HAP-1 (cell line): Measurements from ENCODE around the gene SEC61A1.
A peak's percentile ranks its signal among the peaks of the same experiment; 100 is the strongest.

Experiments
- DNase-seq, 2 experiments: peaks; one replicate each; pipeline ENCODE4 v3.0.0-alpha.2; 2016 to 2020; ENCODE audit warnings: low spot score in 2 of 2
- H3K27me3 ChIP-seq: fragments of 250-450 bp; sonication (Bioruptor Pico); 2 replicates; pipeline ENCODE4 v1.5.1; 2020; ENCODE audit warnings: low read depth, mild to moderate bottlenecking, moderate library complexity
- H3K36me3 ChIP-seq: fragments of 250-450 bp; sonication (Bioruptor Pico); replicated peaks from 2 replicates; pipeline ENCODE4 v1.5.1; 2020; ENCODE audit warnings: mild to moderate bottlenecking
- H3K4me1 ChIP-seq: fragments of 250-450 bp; sonication (Bioruptor Pico); 2 replicates; pipeline ENCODE4 v1.5.1; 2020; ENCODE audit warnings: mild to moderate bottlenecking
- H3K4me3 ChIP-seq: fragments of 250-450 bp; sonication (Bioruptor Pico); 2 replicates; pipeline ENCODE4 v1.5.1; 2020; ENCODE audit warnings: mild to moderate bottlenecking, moderate library complexity
- H3K9me3 ChIP-seq: fragments of 250-450 bp; sonication (Bioruptor Pico); 2 replicates; pipeline ENCODE4 v1.5.1; 2020; ENCODE audit warnings: mild to moderate bottlenecking, moderate library complexity
- in situ Hi-C: fragments of 300-500 bp; cut with MboI; formaldehyde crosslinking; loops from 3 replicates; pipeline ENCODE4 v1.14.3; 2020; ENCODE audit warnings: low sequenced_read_pairs, inconsistent platforms, mixed read lengths

SEC61A1 gene

DNA sequence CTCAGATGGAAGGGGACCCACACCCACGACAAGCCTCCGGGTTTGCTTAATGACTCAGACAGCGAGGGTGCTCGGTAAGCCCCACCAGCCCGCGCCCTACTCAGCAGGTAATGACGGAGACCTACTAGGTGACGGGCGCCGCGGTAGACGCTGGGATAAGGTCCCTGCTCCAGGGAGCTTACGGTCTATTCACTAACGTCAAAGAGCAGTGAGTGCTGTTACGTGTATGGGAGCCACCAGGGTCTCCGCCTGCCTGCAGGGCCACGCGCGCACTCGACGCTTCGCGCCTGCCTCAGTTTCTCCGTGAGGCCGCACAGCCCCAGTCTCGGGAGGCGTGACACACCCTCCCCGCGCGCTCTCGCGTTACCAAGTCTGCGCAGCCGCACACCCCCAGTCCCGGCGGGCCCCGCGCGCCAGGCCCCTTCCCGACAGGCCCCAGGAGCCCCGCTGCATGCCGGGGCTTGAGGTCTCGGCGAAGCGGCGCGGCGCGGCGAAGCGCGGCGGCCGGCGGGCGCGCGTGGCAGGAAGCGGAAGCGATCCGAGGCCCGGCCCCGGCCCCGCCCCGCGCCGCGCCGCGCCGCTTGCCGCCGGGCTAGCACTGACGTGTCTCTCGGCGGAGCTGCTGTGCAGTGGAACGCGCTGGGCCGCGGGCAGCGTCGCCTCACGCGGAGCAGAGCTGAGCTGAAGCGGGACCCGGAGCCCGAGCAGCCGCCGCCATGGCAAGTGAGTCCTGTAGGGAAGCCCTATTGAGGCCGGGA lies at the start of gene SEC61A1:
Gene SEC61A1, plus strand, starts transcription at position 601 of the 758 bp plus-strand sequence. Its CDS starts 116 bp downstream, at position 717.
- DNase-seq = peak; percentile 81 to 94
- Histone ChIP-seq H3K36me3 (peaks cover 42% of the 10 kb centered on the region), H3K27me3 (no peaks in the 10 kb centered on the region; the same call in 1 of the 2 replicates), H3K9me3 (no peaks in the 10 kb centered on the region), H3K4me1 (peaks cover 18% of the 10 kb centered on the region), H3K4me3 (peak within 1 kb of the TSS; percentile 93)
- in situ Hi-C loops = no loop called here

DNA sequence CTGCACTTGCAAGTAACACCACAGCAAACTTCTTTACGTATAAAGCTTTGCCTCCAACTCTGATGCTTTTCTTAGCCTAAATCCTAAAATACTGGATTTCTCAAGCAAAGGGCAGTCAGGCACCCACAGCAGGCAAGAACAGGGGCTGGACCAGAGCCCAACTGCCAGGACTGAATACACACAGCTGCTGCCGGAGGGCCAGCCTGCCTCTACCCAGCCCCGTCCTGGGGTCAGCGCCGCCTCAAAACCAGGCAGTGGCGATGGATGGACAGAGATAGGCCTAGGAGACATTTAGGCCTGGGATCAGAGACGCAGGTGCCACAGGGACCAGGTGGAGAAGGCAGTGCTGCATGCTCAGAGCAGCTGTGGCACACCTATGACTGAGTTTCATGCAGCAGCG lies 47.6 kb upstream of the SEC61A1 start:
- Histone ChIP-seq H3K4me3 (no peak overlapping the region), H3K4me1 (no peaks in the 10 kb centered on the region), H3K27me3 (0 out of 2 replicates have a peak, but pooled peaks cover 5% of the 10 kb centered on the region), H3K9me3 (no peaks in the 10 kb centered on the region), H3K36me3 (no peaks in the 10 kb centered on the region)
- in situ Hi-C loops = no loop called here
- DNase-seq = no peak

DNA sequence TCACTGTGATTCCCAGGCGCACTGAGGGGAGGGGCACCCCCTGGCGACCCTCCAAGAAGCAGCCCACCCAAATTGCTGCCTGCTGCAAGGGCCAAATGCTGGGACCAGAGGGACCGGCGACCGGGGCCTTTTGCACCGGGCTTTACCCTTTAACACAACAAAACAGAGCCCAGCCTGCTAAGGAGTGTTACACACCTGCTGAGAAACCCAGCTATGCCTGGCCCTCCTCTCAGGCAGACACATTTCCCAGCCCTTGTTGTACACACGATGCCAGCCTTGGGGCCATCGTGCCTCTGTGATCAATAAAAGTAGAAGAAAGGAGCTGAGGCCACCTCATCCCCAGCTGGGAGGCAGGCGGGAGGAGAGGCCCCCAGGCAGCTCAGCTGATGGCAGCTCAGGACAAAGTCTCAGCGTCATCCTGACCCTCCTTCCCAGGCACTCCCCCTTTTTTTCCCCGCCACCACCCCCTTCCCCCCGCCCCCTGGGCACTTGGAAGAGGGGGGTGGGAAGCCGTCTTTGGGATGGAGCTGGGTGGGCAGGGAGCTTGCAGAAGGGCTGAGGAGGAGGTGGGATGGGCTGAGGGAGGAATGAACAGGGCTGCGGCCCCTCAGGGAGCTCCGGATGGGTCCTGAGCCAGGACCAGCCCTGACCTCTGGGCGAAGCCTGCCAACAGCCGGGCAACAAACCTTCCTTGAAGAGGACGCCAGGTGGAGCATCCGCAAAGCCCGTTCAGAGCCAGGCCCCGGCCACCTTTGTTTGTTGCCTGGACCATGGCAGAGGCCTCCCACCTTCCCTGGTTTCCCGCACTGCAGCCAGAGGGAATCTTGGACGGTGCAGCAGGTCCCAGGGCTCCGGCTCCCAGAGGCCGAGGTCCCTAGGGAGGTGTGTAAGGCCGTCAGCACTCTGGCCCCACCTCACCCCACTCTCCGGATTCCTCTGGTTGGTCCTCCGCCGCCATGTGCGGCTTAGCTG lies 45.9 kb upstream of the SEC61A1 start:
- DNase-seq = no peak
- Histone ChIP-seq H3K36me3 (no peaks in the 10 kb centered on the region), H3K27me3 (0 out of 2 replicates have a peak, but pooled peaks cover 5% of the 10 kb centered on the region), H3K9me3 (no peaks in the 10 kb centered on the region), H3K4me3 (no peak overlapping the region), H3K4me1 (no peaks in the 10 kb centered on the region)
- in situ Hi-C loops = no loop called here

DNA sequence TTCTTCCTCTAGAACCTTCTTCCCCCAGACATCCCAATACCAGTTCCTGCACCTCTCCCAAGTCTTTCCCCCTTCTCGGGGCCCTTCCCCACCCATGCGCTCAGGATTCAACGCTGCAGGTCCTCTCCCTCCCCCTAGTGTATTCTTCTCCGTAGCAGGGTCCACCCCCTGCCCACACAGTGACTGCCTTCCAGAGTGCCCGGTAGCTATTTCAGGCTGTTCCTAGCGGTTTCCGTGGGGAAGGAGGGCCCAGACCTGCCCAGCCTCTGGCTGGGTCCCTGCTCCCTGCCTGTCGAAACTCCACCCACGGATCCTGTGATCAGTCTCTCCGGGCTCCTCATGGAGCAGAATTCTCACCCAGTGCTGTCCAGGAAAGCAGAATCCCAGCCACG lies 45.2 kb upstream of the SEC61A1 start:
- no peaks in the 10 kb centered on the region for H3K9me3 ChIP-seq
- H3K36me3 ChIP-seq = no peaks in the 10 kb centered on the region
- DNase-seq = no peak
- in situ Hi-C loops = no loop called here
- no peaks in the 10 kb centered on the region for H3K4me1 ChIP-seq
- H3K4me3 ChIP-seq = no peak overlapping the region
- H3K27me3 ChIP-seq = 0 out of 2 replicates have a peak, but pooled peaks cover 5% of the 10 kb centered on the region

DNA sequence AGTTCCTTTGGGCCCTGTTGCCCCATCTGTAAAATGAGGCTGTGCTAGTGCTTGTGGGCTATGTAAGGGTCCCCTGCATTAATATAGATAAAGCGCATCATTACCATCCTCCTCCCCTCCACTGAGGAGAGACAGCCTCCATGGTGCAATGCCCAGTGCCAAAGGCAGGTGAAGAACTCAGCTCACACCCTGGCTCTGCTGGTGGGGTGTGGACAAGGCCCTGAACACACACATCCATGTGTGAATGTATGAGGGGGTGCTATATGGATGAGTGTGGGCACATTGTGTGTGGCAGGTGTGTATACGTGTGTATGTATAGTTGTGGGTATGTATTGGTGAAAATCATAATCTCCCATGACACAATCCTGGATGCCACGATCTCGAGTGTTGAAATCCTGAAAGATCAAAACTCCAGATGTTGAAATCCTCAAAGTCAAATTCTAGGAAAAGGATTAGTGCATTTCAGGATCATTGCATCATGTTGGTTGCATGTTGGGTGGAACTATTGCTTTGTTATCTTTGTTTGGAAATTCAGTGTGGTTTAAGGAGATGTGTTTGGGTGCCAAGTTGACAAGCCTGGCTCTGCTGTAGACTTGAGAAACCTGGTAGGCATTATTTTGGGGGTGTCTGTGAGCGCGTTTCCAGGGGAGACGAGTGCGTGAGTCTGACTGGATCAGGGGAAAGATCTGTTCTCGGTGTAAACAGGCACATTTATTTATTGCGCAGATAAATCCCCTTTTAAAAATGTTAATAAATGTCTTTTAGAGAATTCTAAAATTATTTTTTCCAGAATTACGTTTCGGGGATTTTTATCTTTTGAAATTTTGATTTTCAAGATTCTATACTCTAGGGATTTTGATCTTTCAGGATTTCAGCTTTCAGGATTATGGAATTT lies 42.0 kb upstream of the SEC61A1 start:
- Histone ChIP-seq H3K4me3 (no peak overlapping the region), H3K36me3 (no peaks in the 10 kb centered on the region), H3K9me3 (no peaks in the 10 kb centered on the region), H3K27me3 (no peaks in the 10 kb centered on the region), H3K4me1 (no peaks in the 10 kb centered on the region)
- in situ Hi-C loops = no loop called here
- no peak for DNase-seq

DNA sequence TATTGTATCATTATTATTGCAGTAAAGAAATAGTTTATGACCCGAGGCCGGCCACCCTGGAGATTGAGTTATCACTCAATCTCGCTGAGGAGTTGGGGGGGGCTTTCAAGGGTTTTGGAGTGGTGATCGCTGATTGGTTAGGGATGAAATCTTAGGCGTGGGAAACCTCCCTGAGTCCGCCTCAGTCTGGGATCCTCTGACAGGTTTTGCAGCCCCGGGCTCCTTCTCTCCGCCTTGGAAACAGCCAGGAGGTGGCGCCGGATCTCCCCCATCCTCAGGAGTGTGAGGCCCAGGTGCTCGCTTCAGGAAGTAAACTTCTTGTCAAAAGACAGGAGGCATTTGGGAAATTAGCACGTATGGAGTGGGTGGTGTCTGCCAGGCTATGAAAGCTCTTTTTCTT lies 41.1 kb upstream of the SEC61A1 start:
- Histone ChIP-seq H3K36me3 (no peaks in the 10 kb centered on the region), H3K27me3 (no peaks in the 10 kb centered on the region), H3K4me1 (no peaks in the 10 kb centered on the region), H3K4me3 (no peak overlapping the region), H3K9me3 (no peaks in the 10 kb centered on the region; the same call in 1 of the 2 replicates)
- DNase-seq = peak; percentile 59 to 79
- in situ Hi-C loops = no loop called here

DNA sequence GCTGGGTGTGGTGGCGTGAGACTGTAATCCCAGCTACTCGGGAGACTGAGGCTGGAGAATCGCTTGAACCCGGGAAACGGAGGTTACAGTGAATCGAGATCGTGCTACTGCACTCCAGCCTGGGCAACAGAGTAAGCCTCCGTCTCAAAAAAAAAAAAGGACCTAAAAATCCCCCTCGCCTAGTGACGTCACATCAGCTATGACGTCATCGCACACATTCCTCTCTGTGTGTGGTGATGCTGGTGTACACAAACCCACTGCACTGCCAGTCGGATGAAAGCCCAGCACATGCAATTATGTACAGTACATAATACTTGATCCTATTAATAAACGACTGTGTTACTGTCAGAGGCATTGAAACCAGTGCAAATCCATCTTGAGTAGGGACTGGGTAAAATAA lies 40.2 kb upstream of the SEC61A1 start:
- in situ Hi-C loops = no loop called here

DNA sequence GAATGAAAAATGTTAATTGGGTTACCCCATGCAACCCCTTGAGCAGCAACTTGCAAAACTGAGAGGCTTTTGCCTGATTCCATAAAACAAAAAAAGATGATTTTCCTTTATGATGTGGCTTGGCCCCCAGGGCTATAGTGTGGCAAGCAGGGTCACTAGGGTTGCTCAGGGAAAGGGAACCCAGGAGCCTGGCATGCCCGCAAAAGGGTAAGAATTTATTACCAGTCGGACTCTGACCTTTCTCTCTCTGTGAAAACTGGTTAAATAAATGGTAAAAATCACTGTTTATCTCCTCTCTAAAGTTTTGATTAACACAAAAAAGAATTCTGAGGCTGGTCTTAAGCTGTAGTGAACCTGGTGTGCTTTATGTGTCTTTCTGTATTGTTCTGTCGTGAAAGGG lies 37.7 kb upstream of the SEC61A1 start:
- H3K36me3 ChIP-seq = no peaks in the 10 kb centered on the region
- in situ Hi-C loops = no loop called here
- H3K9me3 ChIP-seq = peaks cover 4% of the 10 kb centered on the region
- DNase-seq = no peak
- no peaks in the 10 kb centered on the region for H3K4me1 ChIP-seq
- H3K4me3 ChIP-seq = no peak overlapping the region
- no peaks in the 10 kb centered on the region for H3K27me3 ChIP-seq

More for the DNA sequence above, 40.2 kb upstream of the SEC61A1 start:
- H3K4me3 ChIP-seq = no peak overlapping the region
- H3K27me3 ChIP-seq = no peaks in the 10 kb centered on the region
- DNase-seq = no peak
- H3K36me3 ChIP-seq = no peaks in the 10 kb centered on the region
- H3K4me1 ChIP-seq = no peaks in the 10 kb centered on the region
- peaks cover 3% of the 10 kb centered on the region for H3K9me3 ChIP-seq

DNA sequence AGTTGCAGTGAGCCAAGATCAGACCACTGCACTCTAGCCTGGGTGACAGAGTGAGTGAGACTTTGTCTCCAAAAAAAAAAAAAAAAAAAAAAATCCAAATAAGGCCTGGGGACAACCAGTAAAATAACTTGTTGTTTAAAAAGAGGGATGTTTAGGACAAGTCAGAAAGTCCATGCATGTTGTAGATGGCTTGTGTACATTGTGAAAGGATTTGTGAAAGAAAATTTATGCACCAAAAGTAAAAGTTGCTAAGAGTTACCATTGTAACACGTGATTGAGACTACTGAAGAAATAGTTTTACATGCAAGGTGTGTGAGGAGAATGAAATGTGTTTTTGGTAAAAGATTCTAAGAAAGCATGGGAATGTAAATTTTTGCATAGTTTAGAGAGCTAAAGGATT lies 35.7 kb upstream of the SEC61A1 start:
- no peaks in the 10 kb centered on the region for H3K4me1 ChIP-seq
- H3K27me3 ChIP-seq = no peaks in the 10 kb centered on the region
- H3K9me3 ChIP-seq = peaks cover 7% of the 10 kb centered on the region
- in situ Hi-C loops = no loop called here
- H3K4me3 ChIP-seq = no peak overlapping the region
- no peaks in the 10 kb centered on the region for H3K36me3 ChIP-seq
- DNase-seq = no peak

DNA sequence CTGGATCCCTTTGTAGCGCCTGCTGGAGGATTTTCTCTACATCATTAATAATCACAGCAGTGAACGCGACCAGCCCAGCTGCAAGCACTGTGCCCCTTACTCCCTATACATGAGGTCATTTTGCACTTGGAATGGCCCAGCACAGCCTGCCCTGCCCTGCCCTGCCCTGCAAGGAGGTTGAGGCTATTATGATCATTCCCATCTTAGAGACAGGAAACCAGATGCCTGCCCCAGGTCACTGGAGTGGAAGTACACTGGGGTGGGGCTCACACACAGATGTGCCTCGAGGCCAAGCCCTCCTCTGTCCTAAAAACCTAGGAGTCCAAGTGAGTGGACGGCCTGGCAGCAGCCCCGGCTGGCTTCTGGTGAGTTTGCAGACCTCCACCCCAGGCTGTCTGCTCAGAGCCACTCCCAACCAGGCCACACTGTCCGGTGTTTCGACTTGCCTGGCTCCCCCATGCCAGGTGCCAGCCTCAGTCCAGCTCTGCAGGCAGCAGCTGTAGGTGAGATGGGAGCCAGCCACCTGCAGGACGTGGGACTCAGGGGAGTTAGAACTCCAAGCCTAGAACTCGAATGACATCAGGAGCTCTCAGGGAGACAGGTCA lies 30.4 kb upstream of the SEC61A1 start:
- DNase-seq = no peak
- no peak overlapping the region for H3K4me3 ChIP-seq
- H3K36me3 ChIP-seq = no peaks in the 10 kb centered on the region
- in situ Hi-C loops = no loop called here
- peaks cover 20% of the 10 kb centered on the region for H3K27me3 ChIP-seq
- no peaks in the 10 kb centered on the region for H3K4me1 ChIP-seq
- H3K9me3 ChIP-seq = peaks cover 5% of the 10 kb centered on the region; the same call in 1 of the 2 replicates

DNA sequence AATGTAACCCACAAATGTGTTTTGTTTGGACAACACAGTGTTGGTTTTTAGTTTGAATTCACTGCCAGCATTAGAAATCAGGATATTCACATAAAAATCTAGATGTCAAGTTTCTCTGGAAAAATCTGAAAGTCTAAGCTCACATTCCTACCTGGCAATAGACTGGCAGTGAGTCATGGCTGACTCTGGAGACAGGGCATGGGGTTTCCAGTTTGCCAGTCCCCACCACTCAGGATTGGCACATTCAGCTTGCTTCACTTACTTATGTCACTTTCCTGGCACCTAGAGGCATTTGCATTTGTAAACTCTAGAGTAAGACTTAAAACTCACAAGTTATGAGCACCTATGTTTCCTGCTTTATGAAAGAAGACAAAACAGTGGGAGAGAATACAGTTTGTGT lies 19.1 kb upstream of the SEC61A1 start:
- Histone ChIP-seq H3K36me3 (no peaks in the 10 kb centered on the region), H3K27me3 (peaks cover 5% of the 10 kb centered on the region; the same call in 1 of the 2 replicates), H3K9me3 (no peaks in the 10 kb centered on the region), H3K4me3 (no peak overlapping the region), H3K4me1 (no peaks in the 10 kb centered on the region)
- in situ Hi-C loops = no loop called here
- no peak for DNase-seq

DNA sequence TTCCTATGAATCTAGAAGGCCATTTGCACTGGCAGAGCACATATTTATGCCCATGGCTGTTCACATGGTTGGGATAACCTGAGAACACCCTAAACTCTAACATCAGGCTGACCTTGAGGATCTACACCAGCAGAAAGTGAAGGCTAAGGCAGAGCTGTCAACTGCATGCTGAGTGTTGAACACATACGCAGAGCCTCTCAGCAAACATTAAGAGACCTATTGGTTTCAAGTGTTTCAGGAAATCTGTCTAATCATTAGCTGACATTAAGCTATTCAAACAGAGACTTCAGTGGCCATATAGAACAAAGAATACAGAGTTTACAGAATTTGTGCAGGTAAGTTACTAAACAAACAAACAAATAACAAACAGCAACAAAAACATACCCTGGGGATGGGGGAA lies 16.1 kb upstream of the SEC61A1 start:
- in situ Hi-C loops = no loop called here
- Histone ChIP-seq H3K4me1 (no peaks in the 10 kb centered on the region), H3K27me3 (peaks cover 7% of the 10 kb centered on the region), H3K4me3 (no peak overlapping the region), H3K36me3 (no peaks in the 10 kb centered on the region), H3K9me3 (no peaks in the 10 kb centered on the region)
- no peak for DNase-seq

DNA sequence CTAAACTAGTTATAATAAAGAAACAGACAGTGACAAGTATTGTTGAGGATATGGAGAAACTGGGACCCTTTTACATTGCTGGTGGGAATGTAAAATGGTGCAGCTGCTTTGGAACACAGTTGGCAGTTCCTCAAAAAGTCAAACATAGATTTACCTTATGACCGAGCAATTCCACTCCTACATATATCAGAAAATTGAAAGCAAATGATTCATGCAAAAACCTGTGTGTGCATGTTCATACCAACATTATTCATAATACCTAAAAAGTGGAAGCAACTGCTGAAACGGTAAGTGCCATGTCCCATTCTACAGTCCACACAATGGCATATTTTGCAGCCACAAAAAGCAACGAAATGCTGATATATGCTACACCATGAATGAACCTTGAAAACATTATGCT lies 12.2 kb upstream of the SEC61A1 start:
- Histone ChIP-seq H3K4me3 (no peak overlapping the region), H3K36me3 (no peaks in the 10 kb centered on the region), H3K4me1 (no peaks in the 10 kb centered on the region), H3K27me3 (peaks cover 8% of the 10 kb centered on the region), H3K9me3 (no peaks in the 10 kb centered on the region)
- DNase-seq = no peak
- in situ Hi-C loops = no loop called here
